GM18519 (cell line): ENCODE data around the gene NCBP3.

ENCODE experiments used
- ATAC-seq: cut with Tn5 transposase; IDR thresholded peaks from one replicate; pipeline ENCODE4 v1.9.1; 2021; ENCODE audit warnings: mild to moderate bottlenecking, moderate library complexity; ENCODE audit not compliant: unreplicated experiment, low FRiP score

Gene NCBP3

GRCh38 chr17:3845621-3846436 lies at the start of gene NCBP3:
NCBP3 (minus strand) TSS chr17:3846246; CDS start chr17:3846223, 23 bp downstream.
- peak; percentile 90 for ATAC-seq

- no peak for ATAC-seq
Measured at GRCh38 chr17:3895354-3895753, 49.3 kb upstream of the NCBP3 start.

- no peak for ATAC-seq
Measured at GRCh38 chr17:3894911-3895343, 48.9 kb upstream of the NCBP3 start.

GRCh38 chr17:3894188-3894587 lies 48.1 kb upstream of the NCBP3 start:
- ATAC-seq = no peak

- no peak for ATAC-seq
Measured at GRCh38 chr17:3893720-3894116, 47.7 kb upstream of the NCBP3 start.

GRCh38 chr17:3893003-3893719 lies 47.1 kb upstream of the NCBP3 start, which contains the start of gene CAMKK1:
CAMKK1 (minus strand) TSS chr17:3893053; CDS start chr17:3885687, 7,366 bp downstream.
- peak; percentile 54 for ATAC-seq

GRCh38 chr17:3892095-3892998 lies 46.3 kb upstream of the NCBP3 start:
- ATAC-seq = no peak

GRCh38 chr17:3891626-3892094 lies 45.6 kb upstream of the NCBP3 start:
- ATAC-seq = no peak

- no peak for ATAC-seq
Measured at GRCh38 chr17:3890878-3891219, 44.8 kb upstream of the NCBP3 start.

- no peak for ATAC-seq
Measured at GRCh38 chr17:3890082-3890877, 44.2 kb upstream of the NCBP3 start.

GRCh38 chr17:3889325-3890012 lies 43.4 kb upstream of the NCBP3 start:
- no peak for ATAC-seq

GRCh38 chr17:3888343-3889171 lies 42.5 kb upstream of the NCBP3 start:
- no peak for ATAC-seq

GRCh38 chr17:3887804-3888203 lies 41.8 kb upstream of the NCBP3 start:
- no peak for ATAC-seq

- no peak for ATAC-seq
Measured at GRCh38 chr17:3887394-3887793, 41.3 kb upstream of the NCBP3 start.

GRCh38 chr17:3886776-3887175 lies 40.7 kb upstream of the NCBP3 start:
- ATAC-seq = no peak

- ATAC-seq = no peak
Measured at GRCh38 chr17:3885970-3886369, 39.9 kb upstream of the NCBP3 start.

GRCh38 chr17:3885271-3885670 lies 39.2 kb upstream of the NCBP3 start:
- ATAC-seq = no peak

- no peak for ATAC-seq
Measured at GRCh38 chr17:3884188-3884587, 38.1 kb upstream of the NCBP3 start.
